ENCODE data around the gene PITPNM3.

DNA sequence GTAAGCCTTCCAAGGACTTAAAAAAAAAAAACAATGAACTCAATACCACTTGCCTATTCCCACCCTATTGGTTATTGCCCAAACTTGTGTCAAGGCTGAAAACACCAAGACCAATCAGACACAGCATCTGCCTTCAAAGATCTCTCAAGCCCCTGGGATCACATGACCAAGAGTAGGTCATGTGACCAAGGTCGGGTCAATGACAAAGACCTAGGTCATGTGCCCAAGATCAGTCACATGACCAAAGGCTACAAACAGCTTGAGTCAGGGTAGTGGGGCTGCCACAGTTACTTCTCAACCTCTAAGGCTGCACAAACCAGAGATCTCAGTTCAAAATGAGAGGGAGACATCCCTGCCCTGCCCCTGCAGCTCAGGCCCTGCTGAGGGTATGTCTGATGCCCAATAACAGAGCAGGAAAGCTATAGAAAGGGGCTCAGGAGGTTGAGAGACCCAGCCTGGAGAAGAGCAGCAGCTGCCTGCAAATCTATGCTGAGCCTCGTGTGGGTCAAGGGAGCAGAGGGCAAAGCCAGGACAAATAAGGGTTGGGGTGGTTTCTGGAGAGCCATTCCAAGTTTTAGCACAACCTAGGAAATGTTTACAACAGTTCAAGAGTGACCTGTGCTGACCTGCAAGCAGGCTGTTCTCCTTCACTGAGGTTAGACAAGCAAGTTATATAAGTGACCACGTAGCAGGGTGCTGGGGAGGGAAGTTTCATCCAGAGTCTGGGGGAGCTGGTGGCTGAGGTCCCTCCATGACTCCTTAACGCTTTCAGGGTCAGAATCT, 63.3 kb downstream of the PITPNM3 start:
- TF ChIP-seq, protein P1, sequence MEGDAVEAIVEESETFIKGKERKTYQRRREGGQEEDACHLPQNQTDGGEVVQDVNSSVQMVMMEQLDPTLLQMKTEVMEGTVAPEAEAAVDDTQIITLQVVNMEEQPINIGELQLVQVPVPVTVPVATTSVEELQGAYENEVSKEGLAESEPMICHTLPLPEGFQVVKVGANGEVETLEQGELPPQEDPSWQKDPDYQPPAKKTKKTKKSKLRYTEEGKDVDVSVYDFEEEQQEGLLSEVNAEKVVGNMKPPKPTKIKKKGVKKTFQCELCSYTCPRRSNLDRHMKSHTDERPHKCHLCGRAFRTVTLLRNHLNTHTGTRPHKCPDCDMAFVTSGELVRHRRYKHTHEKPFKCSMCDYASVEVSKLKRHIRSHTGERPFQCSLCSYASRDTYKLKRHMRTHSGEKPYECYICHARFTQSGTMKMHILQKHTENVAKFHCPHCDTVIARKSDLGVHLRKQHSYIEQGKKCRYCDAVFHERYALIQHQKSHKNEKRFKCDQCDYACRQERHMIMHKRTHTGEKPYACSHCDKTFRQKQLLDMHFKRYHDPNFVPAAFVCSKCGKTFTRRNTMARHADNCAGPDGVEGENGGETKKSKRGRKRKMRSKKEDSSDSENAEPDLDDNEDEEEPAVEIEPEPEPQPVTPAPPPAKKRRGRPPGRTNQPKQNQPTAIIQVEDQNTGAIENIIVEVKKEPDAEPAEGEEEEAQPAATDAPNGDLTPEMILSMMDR (IDR thresholded peaks at IDR 0.05), result no peak
- TF ChIP-seq POLR2A (IDR thresholded peaks at IDR 0.05), result no peak
